ENCODE data around the gene SMYD3. TPM values are rescaled to one million over a fixed set of nuclear protein-coding genes. Genes with fewer than 3 reads are reported as not detected.

SMYD3 gene
- total and polyA plus RNA-seq, 9 of the 15 experiments (the other 6 are each of a cell fraction or from before 2014, with no cell fraction given): 128 to 440 (median 197) TPM

DNA sequence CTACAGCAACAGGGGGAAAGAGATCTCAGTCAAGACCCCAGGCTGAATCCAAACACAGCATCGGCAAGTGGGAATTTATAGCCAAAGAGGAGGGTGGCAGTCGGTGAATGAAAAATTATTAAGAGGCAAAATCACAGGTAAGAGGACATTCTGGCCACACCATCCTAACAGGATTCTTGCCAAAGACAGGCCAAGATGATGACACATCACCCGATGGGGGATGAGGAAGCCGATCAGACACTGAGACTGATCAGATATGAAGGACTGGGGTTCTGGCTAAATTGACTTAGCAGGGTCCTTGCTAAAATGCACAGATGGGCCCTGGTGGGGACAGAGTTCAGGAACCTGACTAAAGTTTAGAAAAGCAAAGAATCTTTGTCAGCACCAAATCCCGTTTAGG is 402.2 kb downstream of the SMYD3 start (continued):
- TF ChIP-seq, protein P1, sequence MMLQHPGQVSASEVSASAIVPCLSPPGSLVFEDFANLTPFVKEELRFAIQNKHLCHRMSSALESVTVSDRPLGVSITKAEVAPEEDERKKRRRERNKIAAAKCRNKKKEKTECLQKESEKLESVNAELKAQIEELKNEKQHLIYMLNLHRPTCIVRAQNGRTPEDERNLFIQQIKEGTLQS (IDR thresholded peaks at IDR 0.05): peak; percentile 87
- TF ChIP-seq, protein P1 (CRISPR knock-in tag; conservative IDR thresholded peaks at IDR 0.05): no peak
- TF ChIP-seq SMAD4 (CRISPR knock-in tag; conservative IDR thresholded peaks at IDR 0.05): peak; percentile 65
- TF ChIP-seq NFE2L1 (tag; IDR thresholded peaks at IDR 0.05; ENCODE audit: borderline replicate concordance, low read depth): no peak
- no peak for TF ChIP-seq CCNT2 (IDR thresholded peaks at IDR 0.05; ENCODE audit: borderline replicate concordance, extremely low read depth, insufficient read length, low read depth, low read length)
- TF ChIP-seq RCOR1 (IDR thresholded peaks at IDR 0.05; ENCODE audit: borderline replicate concordance in 1 of 2, low read depth in 2 of 2, low read length in 2 of 2): peak in 1 of 2 experiments; percentile 83; a peak in 1 of 4 replicates
- TF ChIP-seq HDAC6 (IDR thresholded peaks at IDR 0.05; ENCODE audit: low read depth, low read length): no peak
- TF ChIP-seq CTBP1 (IDR thresholded peaks at IDR 0.05; ENCODE audit: borderline replicate concordance): peak; percentile 59
- TF ChIP-seq TARDBP (IDR thresholded peaks at IDR 0.05): no peak
- TF ChIP-seq, protein P2, sequence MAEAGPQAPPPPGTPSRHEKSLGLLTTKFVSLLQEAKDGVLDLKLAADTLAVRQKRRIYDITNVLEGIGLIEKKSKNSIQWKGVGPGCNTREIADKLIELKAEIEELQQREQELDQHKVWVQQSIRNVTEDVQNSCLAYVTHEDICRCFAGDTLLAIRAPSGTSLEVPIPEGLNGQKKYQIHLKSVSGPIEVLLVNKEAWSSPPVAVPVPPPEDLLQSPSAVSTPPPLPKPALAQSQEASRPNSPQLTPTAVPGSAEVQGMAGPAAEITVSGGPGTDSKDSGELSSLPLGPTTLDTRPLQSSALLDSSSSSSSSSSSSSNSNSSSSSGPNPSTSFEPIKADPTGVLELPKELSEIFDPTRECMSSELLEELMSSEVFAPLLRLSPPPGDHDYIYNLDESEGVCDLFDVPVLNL (CRISPR knock-in tag; IDR thresholded peaks at IDR 0.05; ENCODE audit: low read depth): no peak
- TF ChIP-seq, protein P3, sequence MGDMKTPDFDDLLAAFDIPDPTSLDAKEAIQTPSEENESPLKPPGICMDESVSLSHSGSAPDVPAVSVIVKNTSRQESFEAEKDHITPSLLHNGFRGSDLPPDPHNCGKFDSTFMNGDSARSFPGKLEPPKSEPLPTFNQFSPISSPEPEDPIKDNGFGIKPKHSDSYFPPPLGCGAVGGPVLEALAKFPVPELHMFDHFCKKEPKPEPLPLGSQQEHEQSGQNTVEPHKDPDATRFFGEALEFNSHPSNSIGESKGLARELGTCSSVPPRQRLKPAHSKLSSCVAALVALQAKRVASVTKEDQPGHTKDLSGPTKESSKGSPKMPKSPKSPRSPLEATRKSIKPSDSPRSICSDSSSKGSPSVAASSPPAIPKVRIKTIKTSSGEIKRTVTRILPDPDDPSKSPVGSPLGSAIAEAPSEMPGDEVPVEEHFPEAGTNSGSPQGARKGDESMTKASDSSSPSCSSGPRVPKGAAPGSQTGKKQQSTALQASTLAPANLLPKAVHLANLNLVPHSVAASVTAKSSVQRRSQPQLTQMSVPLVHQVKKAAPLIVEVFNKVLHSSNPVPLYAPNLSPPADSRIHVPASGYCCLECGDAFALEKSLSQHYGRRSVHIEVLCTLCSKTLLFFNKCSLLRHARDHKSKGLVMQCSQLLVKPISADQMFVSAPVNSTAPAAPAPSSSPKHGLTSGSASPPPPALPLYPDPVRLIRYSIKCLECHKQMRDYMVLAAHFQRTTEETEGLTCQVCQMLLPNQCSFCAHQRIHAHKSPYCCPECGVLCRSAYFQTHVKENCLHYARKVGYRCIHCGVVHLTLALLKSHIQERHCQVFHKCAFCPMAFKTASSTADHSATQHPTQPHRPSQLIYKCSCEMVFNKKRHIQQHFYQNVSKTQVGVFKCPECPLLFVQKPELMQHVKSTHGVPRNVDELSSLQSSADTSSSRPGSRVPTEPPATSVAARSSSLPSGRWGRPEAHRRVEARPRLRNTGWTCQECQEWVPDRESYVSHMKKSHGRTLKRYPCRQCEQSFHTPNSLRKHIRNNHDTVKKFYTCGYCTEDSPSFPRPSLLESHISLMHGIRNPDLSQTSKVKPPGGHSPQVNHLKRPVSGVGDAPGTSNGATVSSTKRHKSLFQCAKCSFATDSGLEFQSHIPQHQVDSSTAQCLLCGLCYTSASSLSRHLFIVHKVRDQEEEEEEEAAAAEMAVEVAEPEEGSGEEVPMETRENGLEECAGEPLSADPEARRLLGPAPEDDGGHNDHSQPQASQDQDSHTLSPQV (IDR thresholded peaks at IDR 0.05): peak; percentile 68
- TF ChIP-seq JUN (IDR thresholded peaks at IDR 0.05; ENCODE audit: borderline replicate concordance, low read depth, low read length): peak; percentile 55; the same call in 1 of the 2 replicates
- no peak for TF ChIP-seq JUN (CRISPR knock-in tag; IDR thresholded peaks at IDR 0.05; ENCODE audit: borderline replicate concordance)
- TF ChIP-seq DPF2 (IDR thresholded peaks at IDR 0.05): peak; percentile 71
- TF ChIP-seq, protein P4, sequence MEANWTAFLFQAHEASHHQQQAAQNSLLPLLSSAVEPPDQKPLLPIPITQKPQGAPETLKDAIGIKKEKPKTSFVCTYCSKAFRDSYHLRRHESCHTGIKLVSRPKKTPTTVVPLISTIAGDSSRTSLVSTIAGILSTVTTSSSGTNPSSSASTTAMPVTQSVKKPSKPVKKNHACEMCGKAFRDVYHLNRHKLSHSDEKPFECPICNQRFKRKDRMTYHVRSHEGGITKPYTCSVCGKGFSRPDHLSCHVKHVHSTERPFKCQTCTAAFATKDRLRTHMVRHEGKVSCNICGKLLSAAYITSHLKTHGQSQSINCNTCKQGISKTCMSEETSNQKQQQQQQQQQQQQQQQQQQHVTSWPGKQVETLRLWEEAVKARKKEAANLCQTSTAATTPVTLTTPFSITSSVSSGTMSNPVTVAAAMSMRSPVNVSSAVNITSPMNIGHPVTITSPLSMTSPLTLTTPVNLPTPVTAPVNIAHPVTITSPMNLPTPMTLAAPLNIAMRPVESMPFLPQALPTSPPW (CRISPR knock-in tag; IDR thresholded peaks at IDR 0.05): no peak
- TF ChIP-seq POLR2AphosphoS5 (IDR thresholded peaks at IDR 0.05; ENCODE audit: control insufficient read depth, insufficient read depth, low read depth, low read length): no peak
- TF ChIP-seq ARID1B (IDR thresholded peaks at IDR 0.05): peak; percentile 50; the same call in 1 of the 2 replicates
- no peak for TF ChIP-seq DACH1 (IDR thresholded peaks at IDR 0.05; ENCODE audit: partially characterized antibody)
- TF ChIP-seq, protein P5, sequence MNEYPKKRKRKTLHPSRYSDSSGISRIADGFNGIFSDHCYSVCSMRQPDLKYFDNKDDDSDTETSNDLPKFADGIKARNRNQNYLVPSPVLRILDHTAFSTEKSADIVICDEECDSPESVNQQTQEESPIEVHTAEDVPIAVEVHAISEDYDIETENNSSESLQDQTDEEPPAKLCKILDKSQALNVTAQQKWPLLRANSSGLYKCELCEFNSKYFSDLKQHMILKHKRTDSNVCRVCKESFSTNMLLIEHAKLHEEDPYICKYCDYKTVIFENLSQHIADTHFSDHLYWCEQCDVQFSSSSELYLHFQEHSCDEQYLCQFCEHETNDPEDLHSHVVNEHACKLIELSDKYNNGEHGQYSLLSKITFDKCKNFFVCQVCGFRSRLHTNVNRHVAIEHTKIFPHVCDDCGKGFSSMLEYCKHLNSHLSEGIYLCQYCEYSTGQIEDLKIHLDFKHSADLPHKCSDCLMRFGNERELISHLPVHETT (CRISPR knock-in tag; conservative IDR thresholded peaks at IDR 0.05 in 1 of 2, IDR thresholded peaks at IDR 0.05 in 1 of 2): peak in 1 of 2 experiments; percentile 12; a peak in 1 of 4 replicates

All from K562 (cell line).